SJSA1 (cell line): Measurements from ENCODE around the gene TBCCD1. TPM values are rescaled to one million over a fixed set of nuclear protein-coding genes. Genes with fewer than 3 reads are reported as not detected.
A peak's percentile ranks its signal among the peaks of the same experiment; 100 is the strongest.
"Not testable (repeated sequence)": the region's sequence is repeated elsewhere in the genome, so short reads cannot be mapped to it uniquely, and the experiment has no call there.

Source experiments
- DNase-seq, 2 experiments: peaks; one replicate each; pipeline ENCODE4 v3.0.0-alpha.2; 2015 to 2020; ENCODE audit warnings: low spot score in 2 of 2, low read depth in 1 of 2
- H3K27ac ChIP-seq: fragments of 250-450 bp; sonication (Bioruptor Pico); 2 replicates; pipeline ENCODE4 v1.5.1; 2020; ENCODE audit warnings: mild to moderate bottlenecking, moderate library complexity
- H3K27me3 ChIP-seq: fragments of 250-450 bp; sonication (Bioruptor Pico); replicated peaks from 2 replicates; pipeline ENCODE4 v1.5.1; 2020; ENCODE audit warnings: mild to moderate bottlenecking, moderate library complexity
- H3K36me3 ChIP-seq: fragments of 250-450 bp; sonication (Bioruptor Pico); 2 replicates; pipeline ENCODE4 v1.5.1; 2020; ENCODE audit warnings: mild to moderate bottlenecking
- H3K4me1 ChIP-seq: fragments of 250-450 bp; sonication (Bioruptor Pico); replicated peaks from 2 replicates; pipeline ENCODE4 v1.6.1; 2021; ENCODE audit warnings: mild to moderate bottlenecking
- H3K4me3 ChIP-seq: fragments of 250-450 bp; sonication (Bioruptor Pico); 2 replicates; pipeline ENCODE4 v1.5.1; 2020; ENCODE audit warnings: mild to moderate bottlenecking
- H3K9me3 ChIP-seq: fragments of 250-450 bp; sonication (Bioruptor Pico); replicated peaks from 2 replicates; pipeline ENCODE4 v1.5.1; 2020; ENCODE audit warnings: mild to moderate bottlenecking
- total RNA-seq: library from RNA; depleted of rRNA; stranded (reverse); fragments of >200 nt; shearing (Covaris generic); gene quantifications from 2 replicates; pipeline ENCODE4 v1.2.3, GENCODE V29; 2014

Gene TBCCD1
- total RNA-seq, 1 experiment from 2014 or later = 12.2 TPM

DNA sequence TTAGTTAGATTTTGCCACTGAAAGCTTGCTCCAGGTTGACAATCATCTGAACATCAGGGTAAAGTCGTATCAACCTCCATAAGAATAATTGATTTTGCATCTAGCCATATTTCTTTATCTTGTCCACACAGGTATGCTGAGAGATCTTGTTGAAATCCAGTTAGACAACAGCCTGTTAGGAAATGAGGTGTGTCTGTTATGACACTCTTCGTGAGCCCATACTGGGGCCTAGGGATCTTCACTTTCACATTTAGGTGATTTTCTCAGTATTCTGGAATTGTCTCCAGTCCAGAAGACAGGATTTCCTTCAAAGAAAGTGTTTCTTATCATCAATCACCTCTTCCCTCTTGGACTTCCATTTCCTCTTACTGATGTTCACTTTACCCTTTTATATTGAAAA is 21.5 kb upstream of the TBCCD1 start:
- no peaks in the 10 kb centered on the region for H3K9me3 ChIP-seq
- DNase-seq = no peak
- no peak overlapping the region for H3K27ac ChIP-seq
- H3K36me3 ChIP-seq = peaks cover 28% of the 10 kb centered on the region
- H3K27me3 ChIP-seq = no peaks in the 10 kb centered on the region
- H3K4me3 ChIP-seq = no peak overlapping the region
- H3K4me1 ChIP-seq = no peaks in the 10 kb centered on the region; the same call in 1 of the 2 replicates

DNA sequence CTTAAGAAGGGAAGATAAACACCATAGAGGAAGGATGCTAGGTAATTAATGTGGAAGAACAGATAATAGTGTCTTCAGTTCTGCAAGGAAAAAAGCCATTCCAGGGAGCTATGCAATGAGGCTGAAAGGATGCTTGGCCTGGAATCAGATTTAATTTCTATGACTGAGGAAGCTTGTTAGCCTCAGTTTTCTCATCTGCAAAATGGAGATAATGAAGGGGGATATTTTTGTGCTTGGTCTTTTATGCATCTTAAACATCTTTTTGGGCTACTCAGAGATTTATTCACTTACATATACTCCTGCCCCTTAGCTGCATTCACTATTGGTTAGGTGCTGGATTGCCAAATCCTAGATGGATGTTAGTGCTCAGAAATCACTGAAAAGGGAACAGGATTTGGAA is 20.0 kb upstream of the TBCCD1 start:
- Histone ChIP-seq H3K4me1 (no peaks in the 10 kb centered on the region; the same call in 1 of the 2 replicates), H3K36me3 (peaks cover 42% of the 10 kb centered on the region), H3K4me3 (no peak overlapping the region), H3K9me3 (no peaks in the 10 kb centered on the region), H3K27ac (no peak overlapping the region), H3K27me3 (no peaks in the 10 kb centered on the region)
- DNase-seq = no peak

DNA sequence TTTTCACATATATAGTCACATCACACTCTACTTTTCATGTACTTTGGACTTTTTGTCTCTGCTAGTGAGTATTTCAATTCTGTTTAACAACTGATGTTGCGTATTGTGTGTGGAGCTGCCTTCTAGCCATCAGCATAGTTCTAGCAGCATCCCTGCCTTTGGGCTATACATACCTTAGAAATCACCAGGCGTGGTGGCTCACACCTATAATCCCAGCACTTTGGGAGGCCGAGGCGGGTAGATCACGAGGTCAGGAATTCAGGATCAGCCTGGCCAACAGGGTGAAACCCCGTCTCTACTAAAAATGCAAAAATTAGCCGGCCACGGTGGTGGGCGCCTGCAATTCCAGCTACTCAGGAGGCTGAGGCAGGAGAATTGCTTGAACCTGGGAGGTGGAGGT is 19.1 kb upstream of the TBCCD1 start:
- peaks cover 51% of the 10 kb centered on the region for H3K36me3 ChIP-seq
- H3K27ac ChIP-seq, H3K9me3 ChIP-seq, H3K4me1 ChIP-seq, DNase-seq, H3K4me3 ChIP-seq, H3K27me3 ChIP-seq: not testable (repeated sequence)

DNA sequence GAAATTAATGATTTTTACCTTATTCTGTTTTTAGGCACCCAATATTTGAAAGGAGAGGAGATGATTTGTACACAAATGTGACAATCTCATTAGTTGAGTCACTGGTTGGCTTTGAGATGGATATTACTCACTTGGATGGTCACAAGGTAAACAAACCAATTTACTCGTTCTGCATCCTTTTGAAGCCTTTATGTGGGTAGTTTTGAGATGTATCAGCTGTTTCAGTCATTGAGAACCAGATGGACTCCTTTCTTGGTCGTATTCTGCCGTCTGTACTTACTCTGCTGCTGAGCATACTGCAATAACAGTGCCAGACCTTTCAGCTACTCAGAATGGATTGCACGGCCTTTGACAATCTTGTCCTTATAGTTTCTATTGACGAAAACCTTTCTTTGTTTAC is 16.7 kb upstream of the TBCCD1 start:
- no peak for DNase-seq
- Histone ChIP-seq H3K36me3 (peaks cover 74% of the 10 kb centered on the region), H3K4me1 (no peaks in the 10 kb centered on the region; the same call in 1 of the 2 replicates), H3K27me3 (no peaks in the 10 kb centered on the region), H3K4me3 (no peak overlapping the region), H3K9me3 (no peaks in the 10 kb centered on the region), H3K27ac (no peak overlapping the region)

DNA sequence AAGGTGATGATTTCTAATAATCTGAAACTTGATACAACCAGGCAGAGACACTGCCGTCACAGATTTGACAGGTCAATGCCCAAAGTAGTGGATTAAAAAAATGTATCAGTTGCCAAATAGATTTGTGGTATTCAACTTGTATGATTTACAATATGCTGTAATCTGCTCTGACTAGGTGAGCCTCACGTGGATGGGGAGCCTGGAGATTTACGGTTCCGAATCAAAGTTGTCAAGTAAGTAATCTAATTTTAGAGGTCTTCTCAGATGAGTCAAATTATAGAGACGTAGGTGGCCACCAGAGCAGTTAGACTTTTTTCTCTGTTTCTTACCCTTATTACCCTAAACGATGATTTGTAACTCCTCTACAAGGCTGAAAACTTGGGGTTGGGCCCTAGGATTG is 15.4 kb upstream of the TBCCD1 start:
- peaks cover 86% of the 10 kb centered on the region for H3K36me3 ChIP-seq
- no peaks in the 10 kb centered on the region; the same call in 1 of the 2 replicates for H3K4me1 ChIP-seq

DNA sequence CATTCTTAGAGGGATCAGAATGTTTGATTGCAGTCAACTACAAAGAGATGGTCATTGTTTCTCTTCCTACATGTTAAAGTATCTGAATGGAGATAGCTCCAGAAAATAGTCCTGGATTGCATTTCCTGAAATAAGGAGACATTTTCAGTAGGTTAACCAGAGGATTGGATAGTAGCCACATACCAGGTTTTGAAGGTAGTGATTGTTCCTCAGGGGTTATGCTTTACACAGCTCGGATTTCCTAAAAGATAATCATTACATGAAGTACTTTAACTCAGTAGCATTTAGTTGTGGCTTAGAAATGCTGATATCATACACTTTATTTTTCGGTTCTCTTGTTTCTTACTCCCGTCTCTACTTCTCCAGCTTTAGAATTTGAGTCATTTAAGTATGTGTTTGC is 13.6 kb upstream of the TBCCD1 start:
- DNase-seq = no peak
- H3K9me3 ChIP-seq = no peaks in the 10 kb centered on the region
- H3K4me3 ChIP-seq = no peak overlapping the region
- H3K27me3 ChIP-seq = no peaks in the 10 kb centered on the region
- no peaks in the 10 kb centered on the region; the same call in 1 of the 2 replicates for H3K4me1 ChIP-seq
- H3K36me3 ChIP-seq = peaks cover 95% of the 10 kb centered on the region
- no peak overlapping the region for H3K27ac ChIP-seq

More for the DNA sequence above, 15.4 kb upstream of the TBCCD1 start:
- H3K9me3 ChIP-seq = no peaks in the 10 kb centered on the region
- H3K27ac ChIP-seq = no peak overlapping the region
- H3K4me3 ChIP-seq = no peak overlapping the region
- H3K27me3 ChIP-seq = no peaks in the 10 kb centered on the region
- no peak for DNase-seq

DNA sequence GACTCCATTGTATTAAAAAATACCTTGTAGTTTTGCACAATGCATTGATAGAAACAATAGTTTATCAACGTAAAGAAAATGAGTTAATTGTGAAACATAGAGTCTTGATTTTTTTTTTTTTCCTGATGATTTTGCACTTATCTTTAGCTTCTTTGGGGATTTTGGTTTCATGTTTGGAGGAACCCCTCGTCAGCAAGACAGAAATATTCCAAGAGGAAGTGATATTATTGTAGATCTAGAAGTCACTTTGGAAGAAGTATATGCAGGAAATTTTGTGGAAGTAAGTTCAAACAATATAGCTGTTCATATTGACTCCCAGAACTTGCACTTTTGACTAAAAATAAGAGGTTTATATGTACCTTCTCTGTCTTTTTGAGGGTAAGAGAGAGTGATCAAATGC is 10.4 kb upstream of the TBCCD1 start:
- no peaks in the 10 kb centered on the region for H3K27me3 ChIP-seq
- H3K4me1 ChIP-seq = no peaks in the 10 kb centered on the region
- H3K36me3 ChIP-seq = peaks cover 95% of the 10 kb centered on the region
- H3K27ac ChIP-seq = no peak overlapping the region
- no peak for DNase-seq
- no peaks in the 10 kb centered on the region for H3K9me3 ChIP-seq
- H3K4me3 ChIP-seq = no peak overlapping the region

DNA sequence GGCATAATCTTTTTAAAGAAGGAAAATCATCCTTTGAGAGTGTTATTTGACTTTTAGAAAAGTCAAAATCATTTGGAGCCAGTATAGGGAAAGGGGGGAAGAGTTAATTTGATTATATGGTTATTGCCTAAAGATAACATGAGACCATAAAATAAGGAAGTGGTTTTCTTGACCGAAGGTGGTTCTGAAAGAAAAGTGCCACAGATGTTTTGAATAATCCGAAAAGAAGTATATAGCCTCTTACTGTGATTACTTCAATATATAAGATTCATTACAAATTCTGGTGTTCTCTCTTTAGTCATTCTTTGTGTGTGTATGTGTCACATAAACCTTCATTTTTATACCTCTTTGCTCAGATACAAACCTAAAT is 4.5 kb upstream of the TBCCD1 start:
- peak overlapping the region; percentile 89 for H3K4me3 ChIP-seq
- no peaks in the 10 kb centered on the region for H3K27me3 ChIP-seq
- no peaks in the 10 kb centered on the region for H3K9me3 ChIP-seq
- H3K4me1 ChIP-seq = peaks cover 9% of the 10 kb centered on the region
- no peak overlapping the region for H3K27ac ChIP-seq
- DNase-seq = no peak
- peaks cover 49% of the 10 kb centered on the region for H3K36me3 ChIP-seq

DNA sequence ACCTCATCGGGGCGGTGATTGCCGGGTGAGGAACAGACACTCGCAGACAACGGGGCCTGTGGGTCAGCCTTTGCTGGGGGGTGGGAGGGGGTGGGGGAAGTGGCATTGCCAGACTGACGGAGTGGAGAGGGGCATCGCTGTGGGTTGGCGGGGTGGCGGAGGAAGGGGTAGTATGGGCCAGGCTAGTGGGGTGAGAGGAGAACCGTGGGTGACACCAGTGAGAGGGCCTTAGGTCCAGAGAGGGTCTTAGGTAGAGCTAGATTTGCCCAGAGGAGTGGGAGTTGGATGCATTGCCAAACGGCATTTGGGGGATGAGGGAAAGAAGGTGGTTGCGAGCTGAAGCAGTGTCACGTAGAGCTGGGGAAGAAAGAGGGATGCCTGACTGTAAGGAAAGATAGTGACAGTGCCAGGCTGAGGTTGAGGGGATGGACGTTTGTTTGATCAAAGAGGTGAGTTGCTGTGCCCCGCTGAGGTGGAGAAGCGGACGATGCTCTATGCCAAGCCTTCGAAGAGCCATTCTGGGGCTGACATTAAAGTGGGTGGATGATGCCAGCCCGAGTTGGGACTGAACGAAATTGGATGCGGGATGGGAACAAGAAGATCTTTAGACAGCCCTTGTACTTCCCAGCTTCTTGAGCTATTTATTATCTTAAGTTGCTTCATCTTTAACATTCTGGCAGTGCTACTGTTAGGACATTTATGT is 4.0 kb upstream of the TBCCD1 start:
- DNase-seq = no peak

DNA sequence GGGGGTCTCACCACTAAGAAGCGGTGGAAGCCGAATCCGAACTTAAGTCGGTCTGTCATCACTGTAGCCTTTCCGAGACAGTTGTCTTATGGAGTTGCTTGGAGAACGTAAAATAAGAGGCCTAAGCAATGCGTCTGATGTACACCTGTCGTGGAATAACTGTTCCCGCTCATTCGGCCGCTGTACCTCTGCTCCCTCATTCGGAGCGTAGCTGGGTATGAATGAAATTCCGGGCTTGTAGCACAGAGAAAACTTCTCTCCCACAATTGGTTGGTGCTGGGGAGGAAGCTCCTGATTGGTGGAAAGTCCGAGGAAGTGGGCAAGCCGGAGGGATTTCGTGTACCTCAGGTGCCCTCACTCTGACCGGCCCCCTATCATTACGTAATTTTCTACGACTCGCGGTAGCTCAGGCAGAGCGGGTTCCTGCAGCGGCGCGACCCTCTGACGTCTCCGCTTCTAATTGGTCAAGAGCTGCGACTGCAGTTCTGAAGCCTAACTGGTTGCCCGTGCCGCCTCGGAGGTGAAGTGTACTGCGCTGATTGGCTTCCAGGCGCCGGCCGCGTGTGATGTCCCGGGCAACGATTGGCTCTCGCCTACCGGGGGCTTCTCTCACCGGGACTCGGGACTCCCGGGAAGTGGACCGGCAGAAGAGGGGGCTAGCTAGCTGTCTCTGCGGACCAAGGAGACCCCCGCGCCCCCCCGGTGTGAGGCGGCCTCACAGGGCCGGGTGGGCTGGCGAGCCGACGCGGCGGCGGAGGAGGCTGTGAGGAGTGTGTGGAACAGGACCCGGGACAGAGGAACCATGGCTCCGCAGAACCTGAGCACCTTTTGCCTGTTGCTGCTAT is 3.2 kb upstream of the TBCCD1 start, which contains the start of gene DNAJB11:
Gene DNAJB11 (plus strand): TSS at position 625 of the 845 bp plus-strand sequence. CDS start 178 bp downstream, at position 803.
- H3K27me3 ChIP-seq = no peaks in the 10 kb centered on the region
- peak within 1 kb of the TSS; percentile 89 for H3K4me3 ChIP-seq
- peak within 1 kb of the TSS; percentile 87 for H3K27ac ChIP-seq
- H3K36me3 ChIP-seq = peaks cover 38% of the 10 kb centered on the region
- no peaks in the 10 kb centered on the region for H3K9me3 ChIP-seq
- DNase-seq = peak; percentile 95 to 98
- H3K4me1 ChIP-seq = peaks cover 14% of the 10 kb centered on the region

More for the DNA sequence above, 4.0 kb upstream of the TBCCD1 start:
- H3K4me1 ChIP-seq = peaks cover 13% of the 10 kb centered on the region
- H3K9me3 ChIP-seq = no peaks in the 10 kb centered on the region
- H3K27ac ChIP-seq = peak overlapping the region; percentile 87
- peaks cover 46% of the 10 kb centered on the region for H3K36me3 ChIP-seq
- no peaks in the 10 kb centered on the region for H3K27me3 ChIP-seq
- peak overlapping the region; percentile 89 for H3K4me3 ChIP-seq

DNA sequence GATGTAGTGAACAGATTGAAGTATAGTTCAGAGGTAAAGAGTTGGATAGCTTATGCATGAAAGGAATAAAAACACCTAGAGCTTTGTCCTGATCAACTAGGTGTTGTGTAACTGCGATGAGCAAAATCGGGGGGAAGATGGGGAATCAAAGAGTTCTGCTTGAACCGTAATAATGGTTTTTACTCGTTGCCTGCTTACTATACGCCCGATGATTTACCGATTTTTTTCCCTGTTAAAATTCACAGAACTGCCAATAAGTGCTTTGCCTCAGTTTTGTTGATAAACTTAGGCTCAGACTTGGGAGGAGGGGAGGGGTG is 2.6 kb upstream of the TBCCD1 start:
- peaks cover 14% of the 10 kb centered on the region for H3K4me1 ChIP-seq
- H3K9me3 ChIP-seq = no peaks in the 10 kb centered on the region
- H3K4me3 ChIP-seq = peak overlapping the region; percentile 89
- H3K27me3 ChIP-seq = no peaks in the 10 kb centered on the region
- DNase-seq = no peak
- H3K27ac ChIP-seq = no peak overlapping the region
- H3K36me3 ChIP-seq = peaks cover 33% of the 10 kb centered on the region

DNA sequence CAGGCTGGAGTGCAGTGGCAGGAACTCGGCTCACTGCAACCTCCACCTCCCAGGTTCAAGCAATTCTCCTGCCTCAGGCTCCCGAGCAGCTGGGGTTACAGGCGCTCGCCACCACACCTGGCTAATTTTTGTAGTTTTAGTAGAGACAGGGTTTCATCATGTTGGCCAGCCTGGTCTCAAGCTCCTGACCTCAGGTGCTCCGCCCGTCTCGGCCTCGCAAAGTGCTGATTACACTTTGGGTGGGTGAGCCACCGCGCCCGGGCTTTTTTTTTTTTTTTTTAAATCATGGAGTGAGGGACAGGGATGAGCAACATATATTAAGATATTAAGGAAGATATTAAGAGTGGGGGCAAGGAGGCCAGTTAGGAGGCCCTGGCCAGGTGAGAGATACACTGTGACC is 2.2 kb upstream of the TBCCD1 start:
- H3K9me3 ChIP-seq, DNase-seq, H3K27me3 ChIP-seq, H3K27ac ChIP-seq: not testable (repeated sequence)
- Histone ChIP-seq H3K4me1 (peaks cover 14% of the 10 kb centered on the region), H3K36me3 (peaks cover 29% of the 10 kb centered on the region), H3K4me3 (peak overlapping the region; percentile 89)

DNA sequence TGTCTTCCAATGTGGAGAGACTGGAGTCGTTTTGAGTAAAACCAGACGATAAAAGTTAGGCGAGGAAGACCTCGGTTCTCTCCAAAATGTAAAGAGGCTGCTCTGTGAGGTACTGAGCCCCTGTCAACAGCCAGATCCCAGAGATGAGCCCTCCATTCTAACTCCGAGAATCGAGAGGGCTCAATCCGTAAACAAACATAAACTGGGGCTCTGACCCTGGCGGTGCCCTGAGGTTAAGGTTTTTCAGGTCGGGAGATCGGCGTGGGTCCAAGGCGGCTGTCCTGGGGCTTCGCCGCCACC is 417 bp downstream of the TBCCD1 start:
- Histone ChIP-seq H3K27me3 (no peaks in the 10 kb centered on the region), H3K4me1 (peaks cover 14% of the 10 kb centered on the region), H3K4me3 (peak overlapping the region; percentile 75), H3K27ac (0 out of 2 replicates have a peak overlapping the region, but pooled peaks have one; percentile 11), H3K9me3 (no peaks in the 10 kb centered on the region), H3K36me3 (peaks cover 15% of the 10 kb centered on the region; the same call in 1 of the 2 replicates)
- DNase-seq = no peak

DNA sequence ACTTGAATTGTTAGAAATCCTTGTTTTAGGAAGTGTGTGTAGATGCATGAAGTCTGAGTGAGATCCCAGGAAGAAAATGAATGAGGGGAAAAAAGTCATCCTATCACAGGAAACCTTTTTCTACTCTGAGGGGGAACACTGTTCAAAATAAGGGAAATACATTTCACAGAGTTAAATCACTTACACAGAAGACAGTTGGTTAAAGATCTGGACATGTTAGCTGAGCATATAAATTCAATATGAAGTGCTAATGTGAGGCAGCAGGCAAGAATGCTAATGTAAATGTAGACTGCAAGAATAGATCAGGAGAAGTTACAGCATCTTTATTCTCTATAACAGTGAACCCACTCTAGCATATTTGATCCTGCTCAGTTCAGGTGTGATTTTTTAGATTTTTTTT is 2.6 kb downstream of the TBCCD1 start:
- H3K36me3 ChIP-seq = peaks cover 15% of the 10 kb centered on the region; the same call in 1 of the 2 replicates
- no peaks in the 10 kb centered on the region for H3K9me3 ChIP-seq
- no peaks in the 10 kb centered on the region for H3K27me3 ChIP-seq
- H3K27ac ChIP-seq = no peak overlapping the region
- H3K4me1 ChIP-seq = peaks cover 9% of the 10 kb centered on the region
- DNase-seq = no peak
- no peak overlapping the region for H3K4me3 ChIP-seq
